CD14-positive monocyte (primary cell): ENCODE data around the gene GZMA. TPM values are rescaled to one million over a fixed set of nuclear protein-coding genes. Genes with fewer than 3 reads are reported as not detected.

Experiments used
- DNase-seq, 3 donors: peaks; one replicate each; pipeline ENCODE4 v3.0.0-alpha.2; 2011 to 2022
- H2AFZ ChIP-seq: 2 replicates; pipeline ENCODE4 v1.6.0; 2012; ENCODE audit warnings: mild to moderate bottlenecking, low read depth, low read length, inconsistent platforms; ENCODE audit not compliant: insufficient read depth, poor library complexity, severe bottlenecking
- H3K27ac ChIP-seq, 2 donors: 1 replicate in 1 of 2; 2 replicates in 1 of 2; pipeline ENCODE4 v1.5.1; 2012 to 2013; ENCODE audit warnings: low read length in 2 of 2, control low read depth in 1 of 2, inconsistent platforms in 1 of 2, low read depth in 1 of 2, mild to moderate bottlenecking in 1 of 2
- H3K27me3 ChIP-seq, 2 donors: one replicate each; pipeline versions ENCODE4 v1.6.0 to v1.6.1; 2011 to 2013; ENCODE audit warnings: low read length in 2 of 2; ENCODE audit not compliant: control insufficient read depth in 2 of 2, insufficient read depth in 2 of 2
- H3K36me3 ChIP-seq, 2 donors: replicated peaks in 1 of 2; 1 replicate in 1 of 2; 2 replicates in 1 of 2; pipeline versions ENCODE4 v1.5.1 to v1.6.1; 2012 to 2013; ENCODE audit warnings: low read length in 2 of 2, control low read depth in 1 of 2, inconsistent platforms in 1 of 2, mild to moderate bottlenecking in 1 of 2; ENCODE audit not compliant: insufficient read depth in 2 of 2, control insufficient read depth in 1 of 2
- H3K4me1 ChIP-seq, 2 donors: 1 replicate in 1 of 2; 2 replicates in 1 of 2; pipeline versions ENCODE4 v1.5.1 to v1.6.1; 2012 to 2013; ENCODE audit warnings: low read length in 2 of 2, control low read depth in 1 of 2, inconsistent platforms in 1 of 2, mild to moderate bottlenecking in 1 of 2, moderate library complexity in 1 of 2; ENCODE audit not compliant: insufficient read depth in 2 of 2, control insufficient read depth in 1 of 2
- H3K4me2 ChIP-seq: replicated peaks from 2 replicates; pipeline ENCODE3; 2012; ENCODE audit warnings: low read length, moderate library complexity, mild to moderate bottlenecking; ENCODE audit not compliant: poor library complexity, severe bottlenecking; ENCODE audit errors: extremely low read depth
- H3K4me3 ChIP-seq, 3 experiments: fragments of 200-600 bp in 1 of 3; sonication (generic) in 1 of 3; replicated peaks in 1 of 3; 1 replicate in 2 of 3; 2 replicates in 1 of 3; pipeline ENCODE4 v1.5.1; 2011 to 2013; ENCODE audit warnings: low read length in 3 of 3, mild to moderate bottlenecking in 3 of 3, control low read depth in 2 of 3, low read depth in 2 of 3, inconsistent platforms in 1 of 3, moderate library complexity in 1 of 3
- H3K79me2 ChIP-seq: 2 replicates; pipeline ENCODE4 v1.6.0; 2012; ENCODE audit warnings: mild to moderate bottlenecking, control low read depth, inconsistent platforms, low read length, moderate library complexity; ENCODE audit not compliant: insufficient read depth
- H3K9ac ChIP-seq: 2 replicates; pipeline ENCODE4 v1.6.0; 2017; ENCODE audit warnings: low read length, mild to moderate bottlenecking; ENCODE audit not compliant: insufficient read depth, poor library complexity, severe bottlenecking
- H3K9me3 ChIP-seq, 2 donors: replicated peaks in 1 of 2; 1 replicate in 1 of 2; 2 replicates in 1 of 2; pipeline versions ENCODE4 v1.5.1 to v1.6.1; 2012 to 2013; ENCODE audit warnings: low read length in 2 of 2, control low read depth in 1 of 2; ENCODE audit not compliant: control insufficient read depth in 1 of 2, insufficient read depth in 1 of 2
- H4K20me1 ChIP-seq: 2 replicates; pipeline ENCODE4 v1.6.0; 2012; ENCODE audit warnings: mild to moderate bottlenecking, low read length, control low read depth, moderate library complexity; ENCODE audit not compliant: insufficient read depth
- H3K27ac Mint-ChIP-seq, 7 donors: one replicate each; pipeline ENCODE4 v1.8.0; 2020; ENCODE audit warnings: mild to moderate bottlenecking in 7 of 7, mixed read lengths in 7 of 7, moderate library complexity in 6 of 7, inconsistent platforms in 2 of 7
- H3K27me3 Mint-ChIP-seq, 3 donors: one replicate each; pipeline ENCODE4 v1.8.0; 2021 to 2022; ENCODE audit warnings: low read depth in 3 of 3, mild to moderate bottlenecking in 3 of 3, mixed read lengths in 3 of 3, moderate library complexity in 3 of 3, inconsistent platforms in 1 of 3
- H3K36me3 Mint-ChIP-seq, 2 donors: one replicate each; pipeline ENCODE4 v1.8.0; 2020; ENCODE audit warnings: mixed read lengths in 2 of 2, inconsistent platforms in 1 of 2, mild to moderate bottlenecking in 1 of 2
- H3K4me1 Mint-ChIP-seq: one replicate; pipeline ENCODE4 v1.8.0; 2020; ENCODE audit warnings: mild to moderate bottlenecking, mixed read lengths
- H3K4me3 Mint-ChIP-seq, 2 donors: one replicate each; pipeline ENCODE4 v1.8.0; 2020; ENCODE audit warnings: mild to moderate bottlenecking in 2 of 2, mixed read lengths in 2 of 2, moderate library complexity in 1 of 2
- H3K9me3 Mint-ChIP-seq, 7 donors: one replicate each; pipeline ENCODE4 v1.8.0; 2020 to 2022; ENCODE audit warnings: mixed read lengths in 7 of 7, mild to moderate bottlenecking in 6 of 7, moderate library complexity in 6 of 7, inconsistent platforms in 2 of 7
- CTCF ChIP-seq: fragments of 200-600 bp; IDR thresholded peaks from one replicate; pipeline ENCODE4 v1.8.0; 2022; ENCODE audit warnings: antibody characterized with exemption, mild to moderate bottlenecking
- WGBS: methylation state at CpG from one replicate; pipeline ENCODE4 v1.1.5; 2013; ENCODE audit warnings: missing lambda C conversion rate; ENCODE audit not compliant: insufficient coverage; 5-methylcytosine and 5-hydroxymethylcytosine counted together
- intact Hi-C, 2 donors: fragments of 100-400 bp; cut with micrococcal nuclease; formaldehyde crosslinking; loops; one replicate each; pipeline versions ENCODE4 v1.15.0 to v1.15.1; 2023
- polyA plus RNA-seq, 3 donors: library from polyadenylated mRNA; depleted of rRNA in 1 of 3; unstranded in 2 of 3; stranded (reverse) in 1 of 3; fragments of 300-500 nt in 2 of 3; fragments of >200 nt in 1 of 3; fragmentation: Illumina TruSeq in 2 of 3; gene quantifications; 1 replicate in 2 of 3; 2 replicates in 1 of 3; pipeline ENCODE4 v1.2.3, GENCODE V29; 2012 to 2021

Gene GZMA
- polyA plus RNA-seq, 3 donors = 2.3 to 2.6 TPM; not detected in 1

GRCh38 chr5:55141945-55142690 lies 39.7 kb downstream of the GZMA start:
- Histone ChIP-seq H4K20me1 (no peaks in the 10 kb centered on the region), H3K4me1 (no peaks in the 10 kb centered on the region), H3K9me3 (no peaks in the 10 kb centered on the region), H3K4me3 (no peak overlapping the region), H3K9ac (no peak overlapping the region), H3K36me3 (no peaks in the 10 kb centered on the region), H3K27ac (no peak overlapping the region), H3K4me2 (no peak overlapping the region), H3K27me3 (peaks cover 0 to 6% of the 10 kb centered on the region in 2 donors), H3K79me2 (no peaks in the 10 kb centered on the region), H2AFZ (no peak overlapping the region)
- Mint-ChIP-seq H3K36me3 (no peaks in the 10 kb centered on the region), H3K27me3 (peaks cover 6 to 14% (median 11%) of the 10 kb centered on the region in 3 donors), H3K4me1 (peaks cover 3% of the 10 kb centered on the region), H3K27ac (no peak overlapping the region), H3K4me3 (no peak overlapping the region), H3K9me3 (peaks cover 0 to 2% (median 0%) of the 10 kb centered on the region in 7 donors)
- no peak for DNase-seq
- TF ChIP-seq CTCF = no peak
- WGBS = 91% methylated on average over 5 of the region's 9 CpGs
- intact Hi-C loops = no loop called here

GRCh38 chr5:55143624-55144023 lies 41.2 kb downstream of the GZMA start:
- H3K27ac Mint-ChIP-seq = no peak overlapping the region

More at GRCh38 chr5:55143624-55144023, 41.2 kb downstream of the GZMA start:
- H3K9me3 ChIP-seq = no peaks in the 10 kb centered on the region
- peaks cover 3% of the 10 kb centered on the region for H3K4me1 Mint-ChIP-seq
- TF ChIP-seq CTCF = no peak
- no peaks in the 10 kb centered on the region for H3K36me3 Mint-ChIP-seq
- H3K27me3 Mint-ChIP-seq = peaks cover 6 to 14% (median 13%) of the 10 kb centered on the region in 3 donors
- no peaks in the 10 kb centered on the region for H4K20me1 ChIP-seq
- no peaks in the 10 kb centered on the region for H3K79me2 ChIP-seq
- no peaks in the 10 kb centered on the region for H3K36me3 ChIP-seq
- H3K9ac ChIP-seq = no peak overlapping the region
- DNase-seq = no peak
- intact Hi-C loops = no loop called here
- no peak overlapping the region for H3K4me3 Mint-ChIP-seq
- H3K4me1 ChIP-seq = no peaks in the 10 kb centered on the region
- H3K4me2 ChIP-seq = no peak overlapping the region
- H2AFZ ChIP-seq = no peak overlapping the region
- no peak overlapping the region for H3K27ac ChIP-seq
- H3K27me3 ChIP-seq = peaks cover 0 to 6% of the 10 kb centered on the region in 2 donors
- WGBS = 82% methylated on average over 3 of the region's 4 CpGs
- H3K9me3 Mint-ChIP-seq = peaks cover 0 to under 1% (median 0%) of the 10 kb centered on the region in 7 donors
- no peak overlapping the region for H3K4me3 ChIP-seq
